Thyroid gland (tissue), 4 donors: ENCODE measurements around the gene PRRX1. TPM values are rescaled to one million over a fixed set of nuclear protein-coding genes. Genes with fewer than 3 reads are reported as not detected.

Experiments
- DNase-seq, 2 donors: peaks; one replicate each; pipeline ENCODE4 v3.0.0-alpha.2; 2019
- H3K27ac ChIP-seq, 3 donors: fragments of 200-600 bp; sonication (generic); 1 replicate in 2 of 3; 2 replicates in 1 of 3; pipeline ENCODE4 v1.5.1; 2016 to 2019; ENCODE audit warnings: mild to moderate bottlenecking in 1 of 3, moderate library complexity in 1 of 3
- H3K27me3 ChIP-seq: fragments of 200-600 bp; sonication (generic); one replicate; pipeline ENCODE4 v1.5.1; 2019
- H3K36me3 ChIP-seq, 2 donors: fragments of 200-600 bp; sonication (generic); one replicate each; pipeline ENCODE4 v1.5.1; 2016 to 2019
- H3K4me1 ChIP-seq, 2 donors: fragments of 200-600 bp; sonication (generic); one replicate each; pipeline ENCODE4 v1.5.1; 2017 to 2019
- H3K4me3 ChIP-seq, 3 donors: fragments of 200-600 bp; sonication (generic); replicated peaks in 1 of 3; 1 replicate in 2 of 3; 2 replicates in 1 of 3; pipeline ENCODE4 v1.5.1; 2016; ENCODE audit warnings: mild to moderate bottlenecking in 1 of 3
- H3K9me3 ChIP-seq: fragments of 200-600 bp; sonication (generic); one replicate; pipeline ENCODE4 v1.5.1; 2017
- CTCF ChIP-seq, 6 experiments: fragments of 200-600 bp in 3 of 6; fragments of 450-650 bp in 3 of 6; sonication (generic) in 3 of 6; IDR thresholded peaks; one replicate each; pipeline ENCODE4 v1.5.1; 2016 to 2019; ENCODE audit warnings: antibody characterized with exemption in 6 of 6, mild to moderate bottlenecking in 2 of 6, inconsistent platforms in 1 of 6, moderate library complexity in 1 of 6
- POLR2A ChIP-seq, 2 donors: fragments of 450-650 bp; IDR thresholded peaks; one replicate each; pipeline ENCODE4 v1.6.1; 2017; ENCODE audit warnings: antibody characterized with exemption in 2 of 2, mild to moderate bottlenecking in 2 of 2, moderate library complexity in 1 of 2
- WGBS, 2 donors: methylation state at CpG; one replicate each; pipeline ENCODE4 v1.1.5; 2017; 5-methylcytosine and 5-hydroxymethylcytosine counted together
- intact Hi-C: fragments of 100-400 bp; cut with DNase I; formaldehyde crosslinking; loops from one replicate; pipeline ENCODE4 v1.15.1; 2023
- total RNA-seq, 4 donors: library from RNA; depleted of rRNA; stranded (reverse); fragments of >200 nt; gene quantifications; one replicate each; pipeline ENCODE4 v1.2.3, GENCODE V29; 2016

PRRX1 gene
- 10 to 100 TPM; 56.4 to 87.3 (median 59.8) TPM for total RNA-seq

GRCh38 chr1:170664093-170664827 lies at the start of gene PRRX1:
TSS of gene PRRX1 (plus strand) at chr1:170664131. CDS start at chr1:170664219, 88 bp downstream.
- 1 to 2% methylated on average over 24 to 34 of the region's 56 CpGs for WGBS, 2 donors
- peak within 1 kb of the TSS; percentile 72 to 95 (median 81) for H3K27ac ChIP-seq
- peak; percentile 39 to 48 for DNase-seq
- peaks cover 9% of the 10 kb centered on the region for H3K27me3 ChIP-seq
- no peaks in the 10 kb centered on the region for H3K9me3 ChIP-seq
- peak within 1 kb of the TSS; percentile 35 to 50 (median 41) for H3K4me3 ChIP-seq
- intact Hi-C loops = no loop called here
- H3K36me3 ChIP-seq = no peaks in the 10 kb centered on the region
- peaks cover 9 to 30% of the 10 kb centered on the region in 2 donors for H3K4me1 ChIP-seq
- TF ChIP-seq CTCF (IDR thresholded peaks at IDR 0.05) (no peak), POLR2A (IDR thresholded peaks at IDR 0.05) (no peak)

- WGBS, 2 donors = 70 to 73% methylated on average over 7 of the region's 7 CpGs
- H3K27me3 ChIP-seq = no peaks in the 10 kb centered on the region
- H3K27ac ChIP-seq = no peak overlapping the region
- no peak overlapping the region for H3K4me3 ChIP-seq
- DNase-seq = no peak
- TF ChIP-seq POLR2A (IDR thresholded peaks at IDR 0.05) (no peak), CTCF (IDR thresholded peaks at IDR 0.05) (no peak)
- no peaks in the 10 kb centered on the region for H3K9me3 ChIP-seq
- H3K36me3 ChIP-seq = no peaks in the 10 kb centered on the region
- intact Hi-C loops = no loop called here
- H3K4me1 ChIP-seq = no peaks in the 10 kb centered on the region
These were observed 46.2 kb upstream of the PRRX1 start for GRCh38 chr1:170617591-170618330.

GRCh38 chr1:170618421-170618820 lies 45.5 kb upstream of the PRRX1 start:
- no peaks in the 10 kb centered on the region for H3K36me3 ChIP-seq
- TF ChIP-seq CTCF (IDR thresholded peaks at IDR 0.05) = no peak
- no peak for TF ChIP-seq POLR2A (IDR thresholded peaks at IDR 0.05)
- H3K4me1 ChIP-seq = no peaks in the 10 kb centered on the region
- no peak overlapping the region for H3K27ac ChIP-seq
- WGBS, 2 donors = 92 to 93% methylated on average over 2 of the region's 2 CpGs
- no peak for DNase-seq
- intact Hi-C loops = no loop called here
- H3K27me3 ChIP-seq = no peaks in the 10 kb centered on the region
- H3K9me3 ChIP-seq = no peaks in the 10 kb centered on the region
- no peak overlapping the region for H3K4me3 ChIP-seq

- TF ChIP-seq CTCF (IDR thresholded peaks at IDR 0.05) = no peak
- no peak for TF ChIP-seq POLR2A (IDR thresholded peaks at IDR 0.05)
- no peak overlapping the region for H3K27ac ChIP-seq
- intact Hi-C loops = no loop called here
- WGBS, 2 donors = 71 to 72% methylated on average over 7 of the region's 7 CpGs
- H3K36me3 ChIP-seq = no peaks in the 10 kb centered on the region
- no peaks in the 10 kb centered on the region for H3K9me3 ChIP-seq
- no peak overlapping the region for H3K4me3 ChIP-seq
- no peaks in the 10 kb centered on the region for H3K4me1 ChIP-seq
- H3K27me3 ChIP-seq = no peaks in the 10 kb centered on the region
- no peak for DNase-seq
These were observed 44.5 kb upstream of the PRRX1 start for GRCh38 chr1:170619241-170620028.
